IPS-NIHi11 (cell line): ENCODE results near the gene EHD4.

Experiments
- DNase-seq: peaks from one replicate; pipeline ENCODE4 v3.0.0; 2012; ENCODE audit warnings: mixed read lengths, low spot score

The EHD4 gene

GRCh38 chr15:41860049-41860828, 112.1 kb downstream of the EHD4 start:
- DNase-seq, result no peak

- DNase-seq, result no peak
These were observed 113.6 kb downstream of the EHD4 start for GRCh38 chr15:41858756-41859155.

GRCh38 chr15:41857316-41857715, 115.0 kb downstream of the EHD4 start:
- no peak for DNase-seq

- DNase-seq, result no peak
These were observed 115.6 kb downstream of the EHD4 start for GRCh38 chr15:41856716-41857115.

- no peak for DNase-seq
These were observed 116.1 kb downstream of the EHD4 start for GRCh38 chr15:41856262-41856661.

- DNase-seq, result no peak
These were observed 116.9 kb downstream of the EHD4 start for GRCh38 chr15:41855261-41855961.

- no peak for DNase-seq
These were observed 117.9 kb downstream of the EHD4 start for GRCh38 chr15:41854443-41854842.

GRCh38 chr15:41853831-41854230, 118.5 kb downstream of the EHD4 start:
- no peak for DNase-seq

- no peak for DNase-seq
These were observed 119.4 kb downstream of the EHD4 start for GRCh38 chr15:41852736-41853590.

- no peak for DNase-seq
These were observed 120.5 kb downstream of the EHD4 start for GRCh38 chr15:41851755-41852370.

- no peak for DNase-seq
These were observed 121.2 kb downstream of the EHD4 start for GRCh38 chr15:41851167-41851523.

GRCh38 chr15:41850482-41851166, 121.7 kb downstream of the EHD4 start:
- no peak for DNase-seq

GRCh38 chr15:41849861-41850260, 122.5 kb downstream of the EHD4 start:
- no peak for DNase-seq

- no peak for DNase-seq
These were observed 123.2 kb downstream of the EHD4 start for GRCh38 chr15:41849204-41849603.

GRCh38 chr15:41848631-41849030, 123.7 kb downstream of the EHD4 start:
- DNase-seq, result no peak

GRCh38 chr15:41847981-41848380, 124.4 kb downstream of the EHD4 start:
- no peak for DNase-seq

GRCh38 chr15:41847206-41847605, 125.2 kb downstream of the EHD4 start:
- no peak for DNase-seq
